Osteoblast (primary cell): ENCODE results near the gene DGKQ. TPM values are rescaled to one million over a fixed set of nuclear protein-coding genes. Genes with fewer than 3 reads are reported as not detected.
A peak's percentile ranks its signal among the peaks of the same experiment; 100 is the strongest.

ENCODE experiments used
- DNase-seq: peaks from one replicate; pipeline ENCODE4 v3.0.0; 2011; ENCODE audit warnings: low spot score, mixed read lengths; ENCODE audit not compliant: insufficient read length; ENCODE audit errors: missing footprints
- H2AFZ ChIP-seq: 2 replicates; pipeline ENCODE4 v1.6.0; 2011; ENCODE audit warnings: mild to moderate bottlenecking, low read length
- H3K27ac ChIP-seq: 2 replicates; pipeline ENCODE4 v1.5.1; 2011; ENCODE audit warnings: mild to moderate bottlenecking, low read depth, low read length, moderate library complexity
- H3K27me3 ChIP-seq: 2 replicates; pipeline ENCODE4 v1.6.0; 2012; ENCODE audit warnings: mild to moderate bottlenecking, control low read depth, inconsistent platforms, low read length, moderate library complexity; ENCODE audit not compliant: insufficient read depth
- H3K36me3 ChIP-seq: 2 replicates; pipeline ENCODE4 v1.5.1; 2011; ENCODE audit warnings: mild to moderate bottlenecking, low read length, control low read depth, moderate library complexity; ENCODE audit not compliant: insufficient read depth
- H3K4me1 ChIP-seq: 2 replicates; pipeline ENCODE4 v1.5.1; 2011; ENCODE audit warnings: mild to moderate bottlenecking, low read length, control low read depth, moderate library complexity; ENCODE audit not compliant: insufficient read depth
- H3K4me2 ChIP-seq: 2 replicates; pipeline ENCODE4 v1.6.0; 2011; ENCODE audit warnings: mild to moderate bottlenecking, low read length; ENCODE audit not compliant: insufficient read depth
- H3K4me3 ChIP-seq: fragments of 200-600 bp; sonication (generic); 3 replicates; pipeline ENCODE4 v1.5.1; 2012; ENCODE audit warnings: mild to moderate bottlenecking, low read length, inconsistent platforms; ENCODE audit not compliant: insufficient read depth
- H3K79me2 ChIP-seq: 2 replicates; pipeline ENCODE4 v1.6.0; 2012; ENCODE audit warnings: mild to moderate bottlenecking, low read length, control low read depth, inconsistent platforms; ENCODE audit not compliant: insufficient read depth
- H3K9me3 ChIP-seq: 2 replicates; pipeline ENCODE4 v1.5.1; 2011; ENCODE audit warnings: low read depth, low read length, control low read depth
- H4K20me1 ChIP-seq: 2 replicates; pipeline ENCODE4 v1.6.0; 2012; ENCODE audit warnings: mild to moderate bottlenecking, low read length, control low read depth; ENCODE audit not compliant: insufficient read depth
- CTCF ChIP-seq: IDR thresholded peaks from 2 replicates; pipeline ENCODE4 v1.5.1; 2011; ENCODE audit warnings: mild to moderate bottlenecking, low read depth, low read length, moderate library complexity; ENCODE audit errors: extremely low read depth
- total RNA-seq: library from RNA; depleted of rRNA; stranded (reverse); fragments of >200 nt; gene quantifications from 2 replicates; pipeline ENCODE4 v1.2.3, GENCODE V29; 2012

The DGKQ gene
- total RNA-seq, 1 donor: 15.2 TPM

- DNase-seq: no peak
- Histone ChIP-seq H3K4me2 (no peak overlapping the region), H3K4me3 (no peak overlapping the region), H4K20me1 (peaks cover 26% of the 10 kb centered on the region), H3K36me3 (no peaks in the 10 kb centered on the region), H3K4me1 (peaks cover 23% of the 10 kb centered on the region), H2AFZ (no peak overlapping the region), H3K27ac (no peak overlapping the region), H3K9me3 (no peaks in the 10 kb centered on the region), H3K79me2 (peaks cover 9% of the 10 kb centered on the region), H3K27me3 (no peaks in the 10 kb centered on the region)
- TF ChIP-seq CTCF: no peak
These were observed 15.7 kb upstream of the DGKQ start for GRCh38 chr4:988726-989721.

GRCh38 chr4:987624-988513 is 14.5 kb upstream of the DGKQ start:
- no peaks in the 10 kb centered on the region for H3K27me3 ChIP-seq
- H4K20me1 ChIP-seq: peaks cover 22% of the 10 kb centered on the region
- peaks cover 9% of the 10 kb centered on the region for H3K79me2 ChIP-seq
- TF ChIP-seq CTCF: no peak
- H3K4me1 ChIP-seq: peaks cover 23% of the 10 kb centered on the region
- H3K4me3 ChIP-seq: peak overlapping the region; percentile 84
- no peaks in the 10 kb centered on the region for H3K9me3 ChIP-seq
- peak; percentile 100 for DNase-seq
- H3K4me2 ChIP-seq: peak overlapping the region; percentile 96
- no peaks in the 10 kb centered on the region for H3K36me3 ChIP-seq
- H3K27ac ChIP-seq: peak overlapping the region; percentile 17
- H2AFZ ChIP-seq: peak overlapping the region; percentile 76

- peak; percentile 31 for TF ChIP-seq CTCF
- Histone ChIP-seq H4K20me1 (peaks cover 18% of the 10 kb centered on the region), H2AFZ (peak within 1 kb of the TSS; percentile 97), H3K4me1 (peaks cover 23% of the 10 kb centered on the region), H3K4me3 (peak within 1 kb of the TSS; percentile 84), H3K27ac (peak within 1 kb of the TSS; percentile 63), H3K36me3 (no peaks in the 10 kb centered on the region), H3K79me2 (peaks cover 9% of the 10 kb centered on the region), H3K9me3 (no peaks in the 10 kb centered on the region), H3K4me2 (peak within 1 kb of the TSS; percentile 96), H3K27me3 (no peaks in the 10 kb centered on the region)
- peak; percentile 99 for DNase-seq
These were observed 13.7 kb upstream of the DGKQ start, which contains the start of gene IDUA for GRCh38 chr4:986879-987623. Gene IDUA, plus strand, starts transcription at chr4:987044. Its CDS starts 41 bp downstream, at chr4:987085.
